PC-9 (cell line): ENCODE results near the gene PRR35.

Experiments used
- EZH2 ChIP-seq: fragments of 200-600 bp; sonication (generic); IDR thresholded peaks from 2 replicates; pipeline ENCODE4 v1.8.0; 2017; ENCODE audit warnings: antibody characterized with exemption, low read depth
- TF ChIP-seq, protein P1 (sequence below): fragments of 200-600 bp; sonication (generic); conservative IDR thresholded peaks from 2 replicates; pipeline ENCODE4 v1.6.1; 2017; ENCODE audit warnings: mixed run types, antibody characterized with exemption, mild to moderate bottlenecking, moderate library complexity

DNA sequence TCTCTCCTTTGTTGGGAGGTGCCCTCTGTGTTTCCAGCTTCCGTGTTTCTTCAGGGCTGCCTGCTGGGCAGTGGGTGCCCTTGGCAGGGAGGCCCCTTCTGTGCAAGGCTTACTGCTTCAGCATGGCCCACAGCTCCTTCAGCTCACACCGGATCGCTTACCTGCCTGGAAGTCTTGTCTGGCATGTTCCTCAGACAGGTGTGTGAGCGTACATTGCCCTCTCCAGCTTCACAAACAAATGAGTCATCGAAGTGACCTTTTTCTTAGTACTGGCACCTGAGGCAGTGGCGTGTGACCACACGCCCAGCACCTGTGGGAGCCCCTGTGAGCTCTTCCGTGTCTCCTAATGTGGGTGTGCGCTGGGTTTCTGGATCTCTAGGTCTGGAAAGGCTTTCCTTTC is 33.2 kb downstream of the PRR35 start:
- TF ChIP-seq, protein P1, sequence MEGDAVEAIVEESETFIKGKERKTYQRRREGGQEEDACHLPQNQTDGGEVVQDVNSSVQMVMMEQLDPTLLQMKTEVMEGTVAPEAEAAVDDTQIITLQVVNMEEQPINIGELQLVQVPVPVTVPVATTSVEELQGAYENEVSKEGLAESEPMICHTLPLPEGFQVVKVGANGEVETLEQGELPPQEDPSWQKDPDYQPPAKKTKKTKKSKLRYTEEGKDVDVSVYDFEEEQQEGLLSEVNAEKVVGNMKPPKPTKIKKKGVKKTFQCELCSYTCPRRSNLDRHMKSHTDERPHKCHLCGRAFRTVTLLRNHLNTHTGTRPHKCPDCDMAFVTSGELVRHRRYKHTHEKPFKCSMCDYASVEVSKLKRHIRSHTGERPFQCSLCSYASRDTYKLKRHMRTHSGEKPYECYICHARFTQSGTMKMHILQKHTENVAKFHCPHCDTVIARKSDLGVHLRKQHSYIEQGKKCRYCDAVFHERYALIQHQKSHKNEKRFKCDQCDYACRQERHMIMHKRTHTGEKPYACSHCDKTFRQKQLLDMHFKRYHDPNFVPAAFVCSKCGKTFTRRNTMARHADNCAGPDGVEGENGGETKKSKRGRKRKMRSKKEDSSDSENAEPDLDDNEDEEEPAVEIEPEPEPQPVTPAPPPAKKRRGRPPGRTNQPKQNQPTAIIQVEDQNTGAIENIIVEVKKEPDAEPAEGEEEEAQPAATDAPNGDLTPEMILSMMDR: no peak
- no peak for TF ChIP-seq EZH2
